ENCODE data around the gene BOD1L2. TPM values are rescaled to one million over a fixed set of nuclear protein-coding genes. Genes with fewer than 3 reads are reported as not detected.

BOD1L2 gene
- total RNA-seq, 4 donors from 2014 or later: not detected

GRCh38 chr18:57142324-57142723 lies 4.6 kb upstream of the BOD1L2 start:
- no peak for TF ChIP-seq POLR2A (IDR thresholded peaks at IDR 0.05)
- no peak for TF ChIP-seq CTCF (IDR thresholded peaks at IDR 0.05)
- DNase-seq (ENCODE audit: low spot score in 2 of 2): peak in 1 of 2 donors; percentile 25
- intact Hi-C loops (cut with DNase I; ENCODE audit: low total_unique reads): no loop called here
- H3K4me3 ChIP-seq (ENCODE audit: low read depth, poor library complexity, severe bottlenecking): no peak overlapping the region

GRCh38 chr18:57143265-57143664 lies 3.6 kb upstream of the BOD1L2 start:
- TF ChIP-seq CTCF (IDR thresholded peaks at IDR 0.05) (no peak), POLR2A (IDR thresholded peaks at IDR 0.05) (no peak)
- WGBS, 2 donors: 67 to 68% methylated on average over 1 of the region's 1 CpG
- intact Hi-C loops (cut with DNase I; ENCODE audit: low total_unique reads): no loop called here
- peak in 1 of 2 donors; percentile 28 for DNase-seq (ENCODE audit: low spot score in 2 of 2)
- no peak overlapping the region for H3K4me3 ChIP-seq (ENCODE audit: low read depth, poor library complexity, severe bottlenecking)

GRCh38 chr18:57148263-57148662 lies 1.4 kb downstream of the BOD1L2 start:
- no peak overlapping the region for H3K4me3 ChIP-seq (ENCODE audit: low read depth, poor library complexity, severe bottlenecking)
- intact Hi-C loops (cut with DNase I; ENCODE audit: low total_unique reads): no loop called here
- no peak for DNase-seq (ENCODE audit: low spot score in 2 of 2)
- no peak for TF ChIP-seq CTCF (IDR thresholded peaks at IDR 0.05)
- TF ChIP-seq POLR2A (IDR thresholded peaks at IDR 0.05): no peak
- 68 to 88% methylated on average over 1 of the region's 1 CpG for WGBS, 2 donors

GRCh38 chr18:57149051-57149450 lies 2.2 kb downstream of the BOD1L2 start:
- intact Hi-C loops (cut with DNase I; ENCODE audit: low total_unique reads): no loop called here
- no peak for TF ChIP-seq POLR2A (IDR thresholded peaks at IDR 0.05)
- no peak overlapping the region for H3K4me3 ChIP-seq (ENCODE audit: low read depth, poor library complexity, severe bottlenecking)
- 64 to 70% methylated on average over 1 of the region's 1 CpG for WGBS, 2 donors
- DNase-seq (ENCODE audit: low spot score in 2 of 2): no peak

GRCh38 chr18:57149531-57149930 lies 2.6 kb downstream of the BOD1L2 start:
- intact Hi-C loops (cut with DNase I; ENCODE audit: low total_unique reads): no loop called here
- no peak for DNase-seq (ENCODE audit: low spot score in 2 of 2)
- no peak overlapping the region for H3K4me3 ChIP-seq (ENCODE audit: low read depth, poor library complexity, severe bottlenecking)
- no peak for TF ChIP-seq POLR2A (IDR thresholded peaks at IDR 0.05)
- no peak for TF ChIP-seq CTCF (IDR thresholded peaks at IDR 0.05)
- WGBS, 2 donors: 50 to 57% methylated on average over 4 of the region's 4 CpGs

GRCh38 chr18:57150081-57150480 lies 3.2 kb downstream of the BOD1L2 start:
- intact Hi-C loops (cut with DNase I; ENCODE audit: low total_unique reads): no loop called here
- 52 to 63% methylated on average over 7 of the region's 7 CpGs for WGBS, 2 donors
- no peak for TF ChIP-seq CTCF (IDR thresholded peaks at IDR 0.05)
- no peak for TF ChIP-seq POLR2A (IDR thresholded peaks at IDR 0.05)
- DNase-seq (ENCODE audit: low spot score in 2 of 2): no peak
- no peak overlapping the region for H3K4me3 ChIP-seq (ENCODE audit: low read depth, poor library complexity, severe bottlenecking)

Data from lower leg skin (tissue), 4 donors.